Hematopoietic multipotent progenitor cell (in vitro differentiated cells): Measurements from ENCODE around the gene PPOX. TPM values are rescaled to one million over a fixed set of nuclear protein-coding genes. Genes with fewer than 3 reads are reported as not detected.
A peak's percentile ranks its signal among the peaks of the same experiment; 100 is the strongest.

ENCODE experiments used
- DNase-seq, 3 donors: peaks; one replicate each; pipeline ENCODE4 v3.0.0-alpha.2; 2011 to 2015; ENCODE audit warnings: low read depth in 2 of 3, low spot score in 2 of 3
- total RNA-seq: library from RNA; depleted of rRNA; stranded (reverse); fragments of >200 nt; gene quantifications from one replicate; pipeline ENCODE4 v1.2.3, GENCODE V29; 2012

Gene PPOX
- total RNA-seq, 1 donor: 29.9 TPM

- DNase-seq: no peak
Observed at GRCh38 chr1:161196111-161196510, 29.9 kb downstream of the PPOX start.

- DNase-seq: no peak
Observed at GRCh38 chr1:161196521-161197451, 30.6 kb downstream of the PPOX start.

DNA sequence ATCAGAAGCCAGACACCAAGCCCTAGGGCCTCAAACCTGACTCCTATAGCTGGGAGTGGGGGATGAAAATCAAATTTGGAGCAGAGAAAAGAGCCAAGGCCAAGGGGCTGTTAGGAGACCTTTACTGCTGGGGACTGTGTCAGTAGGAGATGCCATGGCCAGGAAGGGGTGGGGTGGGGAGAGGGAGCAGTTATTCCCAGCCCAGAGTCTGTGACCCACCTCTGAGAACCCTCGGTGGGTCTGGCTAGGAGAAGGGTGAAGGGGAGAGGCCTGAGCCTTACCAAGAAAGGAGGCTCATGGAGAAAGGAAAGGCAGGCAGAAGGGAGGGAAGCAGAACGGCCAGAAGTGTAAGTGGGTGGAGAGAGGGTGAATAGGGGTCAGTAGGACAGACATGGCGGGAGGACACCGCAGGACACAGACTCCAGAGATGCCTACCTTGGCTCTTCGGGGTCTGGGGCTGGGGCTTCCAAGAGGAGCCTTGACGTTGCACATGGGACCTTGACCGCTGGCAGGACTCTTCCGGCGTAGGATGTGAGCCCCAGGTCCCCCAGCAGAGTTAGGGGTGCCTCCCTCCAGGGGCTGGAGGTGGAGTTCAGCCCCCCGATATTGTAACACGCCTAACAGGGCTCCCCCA, 31.5 kb downstream of the PPOX start:
- no peak for DNase-seq

- DNase-seq: no peak
Observed at GRCh38 chr1:161198194-161198896, 32.1 kb downstream of the PPOX start.

DNA sequence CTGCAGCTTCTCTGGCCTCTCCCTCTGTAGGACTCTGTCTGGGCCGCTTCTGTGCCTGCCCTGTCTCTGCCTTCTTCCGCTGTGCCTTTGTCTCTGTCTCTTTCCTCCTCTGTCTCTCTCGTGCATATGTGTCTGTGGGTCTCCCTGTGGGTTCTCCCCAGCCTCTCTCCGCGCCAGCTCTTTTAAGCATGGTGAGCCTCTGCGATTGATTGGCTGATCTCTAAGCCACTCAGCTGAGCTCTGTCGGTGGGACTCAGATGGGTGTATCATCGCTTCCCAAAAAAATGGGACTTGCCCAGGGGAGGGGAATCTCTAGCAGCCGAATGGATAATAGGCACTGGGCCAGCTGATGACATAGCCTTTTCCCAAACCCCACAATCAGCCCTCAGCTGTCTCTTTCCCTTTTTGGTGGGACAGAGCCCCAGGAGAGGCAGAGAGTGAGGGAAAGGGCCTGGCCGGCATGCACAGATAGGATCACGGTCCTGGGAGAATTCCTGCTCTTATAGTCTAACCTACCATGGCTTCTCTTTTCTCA, 32.7 kb downstream of the PPOX start, which contains the start of gene ADAMTS4:
Gene ADAMTS4, minus strand, starts transcription at position 158 of the 535 bp plus-strand sequence. CDS start 427 bp downstream, outside the sequence.
- no peak for DNase-seq

DNA sequence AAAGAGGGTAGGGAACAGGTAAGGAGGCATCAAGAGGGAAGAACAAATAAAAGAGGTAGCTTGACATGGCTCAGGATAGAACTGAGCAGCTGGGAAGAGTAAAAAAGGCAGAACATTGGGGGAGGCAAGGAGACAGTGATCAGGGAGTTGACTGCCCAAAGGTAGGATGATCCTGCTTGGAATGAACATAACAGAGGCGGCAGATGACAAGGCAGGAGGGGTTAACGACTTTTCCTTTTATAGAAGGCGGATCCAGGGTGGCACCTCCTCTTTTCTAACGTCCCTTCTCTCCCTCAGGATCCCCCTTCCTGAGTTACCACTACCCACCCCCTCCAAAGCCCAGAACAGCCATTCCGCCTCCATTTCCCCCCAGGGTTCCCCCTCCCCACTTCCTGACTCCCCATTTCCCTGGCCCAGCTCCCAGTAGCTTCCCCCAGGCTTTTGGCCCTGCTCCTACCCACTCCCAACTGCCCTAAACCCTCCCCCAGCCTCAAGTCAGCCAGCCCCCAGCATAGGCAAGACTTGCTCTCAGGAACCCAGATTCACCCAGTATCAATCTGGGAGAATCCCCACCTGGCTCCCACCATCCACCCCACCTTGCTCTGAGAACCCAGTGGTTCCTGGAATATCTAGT, 33.4 kb downstream of the PPOX start:
- no peak for DNase-seq

DNA sequence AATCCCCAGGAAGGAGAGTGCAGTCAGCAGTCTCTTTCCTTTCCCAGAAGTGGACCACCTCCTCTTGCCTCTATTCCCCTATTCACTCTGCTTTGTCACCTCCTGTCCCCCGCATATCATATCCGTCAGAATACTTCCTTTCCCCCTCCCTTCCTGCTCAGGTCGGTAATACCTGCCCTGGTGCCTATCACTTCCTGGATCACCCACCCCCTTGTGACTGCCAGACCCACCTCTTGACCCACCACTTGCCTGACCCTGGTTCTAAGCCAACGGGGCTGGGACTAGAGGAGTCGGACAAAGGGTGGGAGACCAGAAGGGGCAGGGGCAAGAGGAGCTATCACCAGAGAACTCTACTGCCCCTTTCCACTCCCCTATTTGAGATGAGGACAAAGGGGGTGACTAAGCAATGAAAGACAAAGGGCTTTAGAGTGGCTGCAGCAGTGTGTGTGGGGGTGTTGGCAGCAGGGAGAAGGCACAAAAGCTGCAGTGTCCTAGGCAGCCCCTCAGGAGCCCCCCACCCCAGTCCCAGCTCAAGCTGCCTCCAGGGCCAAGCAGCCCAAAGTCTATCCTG, 34.3 kb downstream of the PPOX start:
- DNase-seq: no peak

DNA sequence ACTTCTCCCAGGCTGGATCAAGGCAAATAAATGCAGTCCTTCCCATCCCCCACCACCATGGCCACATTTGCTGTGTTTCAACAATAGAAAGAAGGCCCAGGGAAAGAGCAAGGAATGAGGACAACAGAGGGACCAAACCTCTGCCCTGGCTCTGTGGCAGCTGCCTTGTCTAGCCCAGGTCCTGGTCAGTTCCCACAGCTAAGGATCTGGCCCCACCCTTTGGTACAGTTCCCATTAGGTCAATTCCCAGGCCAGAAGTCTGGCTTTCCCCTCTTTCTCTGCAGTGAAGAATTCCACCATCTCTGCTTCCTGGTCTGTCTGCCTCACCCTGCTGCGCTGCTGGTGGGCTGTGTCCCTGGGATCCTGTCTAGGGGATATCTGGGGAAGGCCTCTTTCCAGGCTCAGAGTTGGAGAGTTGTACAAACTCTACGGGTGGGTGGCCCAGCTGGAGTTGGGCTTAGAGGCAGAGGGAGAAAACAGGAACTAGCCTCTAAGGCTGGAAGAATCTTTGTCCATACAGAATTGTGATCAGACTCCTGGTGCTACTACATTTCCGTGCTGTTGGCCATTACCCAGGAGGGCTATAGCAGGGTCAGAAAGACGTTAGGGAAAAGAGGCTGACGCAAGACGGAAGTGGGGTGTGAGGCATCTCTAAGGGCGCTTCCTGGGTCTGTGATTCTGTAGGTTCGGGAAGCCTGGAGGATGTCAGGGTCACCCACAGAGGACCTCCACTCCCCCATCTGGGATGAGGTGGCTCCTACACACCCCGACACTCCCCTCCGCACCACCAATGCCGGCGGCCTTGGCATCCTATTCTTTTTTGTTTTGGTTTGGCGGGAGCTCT, 35.0 kb downstream of the PPOX start:
- no peak for DNase-seq

DNA sequence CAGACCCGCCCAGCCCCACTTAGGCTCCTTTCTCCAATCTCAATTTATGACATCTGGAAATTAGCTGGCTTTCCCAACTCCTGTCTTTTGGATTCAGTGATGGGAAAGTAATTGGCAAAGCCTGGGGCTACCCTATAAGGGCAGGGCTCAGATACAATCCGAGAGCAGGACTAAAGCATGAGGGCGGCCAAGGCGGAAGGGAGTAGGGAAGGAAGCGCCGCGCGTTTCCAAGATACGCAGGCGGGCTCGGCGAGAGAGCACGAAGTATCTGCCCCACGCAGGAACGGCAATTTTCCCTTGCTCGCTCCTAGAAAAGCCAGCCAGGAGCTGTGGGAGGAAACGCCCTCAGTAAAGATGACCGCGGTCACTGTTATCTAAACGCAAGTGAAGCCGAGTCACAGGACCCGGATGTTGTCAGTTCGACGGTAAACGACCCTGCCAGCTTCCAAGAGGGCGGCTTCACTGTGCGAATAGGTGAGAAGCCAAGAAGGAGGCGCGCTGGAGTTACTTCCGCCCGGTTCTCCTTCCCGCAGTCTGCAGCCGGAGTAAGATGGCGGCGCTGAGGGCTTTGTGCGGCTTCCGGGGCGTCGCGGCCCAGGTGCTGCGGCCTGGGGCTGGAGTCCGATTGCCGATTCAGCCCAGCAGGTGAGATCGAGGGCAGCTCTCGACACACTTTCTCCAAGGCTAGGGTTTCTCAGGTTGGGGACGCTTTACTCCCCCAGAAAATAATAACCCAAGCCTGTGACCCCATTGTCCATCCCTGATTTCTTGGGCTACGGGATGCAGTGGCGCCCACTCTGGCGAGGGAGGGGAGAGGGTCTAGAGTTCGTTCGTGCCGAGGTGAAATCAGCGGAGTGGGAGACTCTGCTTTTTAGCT, 35.8 kb downstream of the PPOX start, which contains the start of gene NDUFS2:
Gene NDUFS2, plus strand, starts transcription at position 532 of the 877 bp plus-strand sequence. Its CDS starts 19 bp downstream, at position 551.
- peak; percentile 83 to 98 (median 98) for DNase-seq

DNA sequence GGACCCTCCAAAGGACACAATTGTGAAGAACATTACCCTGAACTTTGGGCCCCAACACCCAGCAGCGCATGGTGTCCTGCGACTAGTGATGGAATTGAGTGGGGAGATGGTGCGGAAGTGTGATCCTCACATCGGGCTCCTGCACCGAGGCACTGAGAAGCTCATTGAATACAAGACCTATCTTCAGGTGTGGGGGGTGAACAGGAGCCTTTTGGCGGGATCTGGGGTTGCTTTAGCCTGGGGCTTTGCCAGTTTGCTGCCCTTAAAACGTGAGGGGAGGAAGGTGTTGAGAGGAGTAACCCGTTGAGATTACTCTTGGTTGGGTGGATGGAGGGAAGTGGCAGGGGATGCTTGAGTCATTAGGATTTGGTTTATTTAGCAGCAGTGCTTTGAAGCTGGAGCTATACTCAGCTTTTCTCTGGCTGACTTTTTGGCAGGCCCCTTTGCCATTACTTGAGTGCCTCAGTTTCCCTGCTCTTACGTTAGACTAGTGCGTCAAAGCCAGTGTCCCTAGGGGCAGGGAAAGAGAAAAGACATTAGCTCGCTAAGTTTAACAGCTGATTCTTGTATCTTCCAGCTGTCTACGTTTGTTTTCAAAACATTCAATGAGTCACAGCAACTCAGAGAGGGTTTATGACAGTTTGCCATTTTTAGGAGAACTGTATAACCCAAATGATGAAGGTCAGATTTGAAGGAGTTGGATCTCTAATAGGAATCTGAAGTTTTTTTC, 40.4 kb downstream of the PPOX start:
- DNase-seq: no peak

DNA sequence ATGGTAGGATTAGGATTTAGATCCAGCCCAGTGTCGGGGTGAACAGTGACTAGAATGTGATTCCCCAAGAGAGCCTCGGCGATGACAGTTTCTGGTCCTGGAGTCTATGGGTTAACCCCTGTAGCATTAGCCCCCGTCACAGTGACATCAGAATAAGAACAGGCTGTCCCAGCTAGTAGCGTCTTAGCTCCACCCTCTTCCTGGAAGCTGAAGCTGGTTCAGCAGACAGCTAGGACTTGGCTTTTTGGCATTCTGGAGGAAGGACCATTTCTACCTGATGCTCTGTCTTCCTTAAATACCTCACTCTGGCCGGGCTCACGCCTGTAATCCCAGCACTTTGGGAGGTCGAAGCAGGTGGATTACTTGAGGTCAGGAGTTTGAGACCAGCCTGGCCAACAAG, 40.9 kb downstream of the PPOX start:
- no peak for DNase-seq

GRCh38 chr1:161209790-161210409, 43.7 kb downstream of the PPOX start:
- peak in 2 of 3 donors; percentile 78 to 89 for DNase-seq

- DNase-seq: no peak
Observed at GRCh38 chr1:161214369-161214768, 48.1 kb downstream of the PPOX start.

DNA sequence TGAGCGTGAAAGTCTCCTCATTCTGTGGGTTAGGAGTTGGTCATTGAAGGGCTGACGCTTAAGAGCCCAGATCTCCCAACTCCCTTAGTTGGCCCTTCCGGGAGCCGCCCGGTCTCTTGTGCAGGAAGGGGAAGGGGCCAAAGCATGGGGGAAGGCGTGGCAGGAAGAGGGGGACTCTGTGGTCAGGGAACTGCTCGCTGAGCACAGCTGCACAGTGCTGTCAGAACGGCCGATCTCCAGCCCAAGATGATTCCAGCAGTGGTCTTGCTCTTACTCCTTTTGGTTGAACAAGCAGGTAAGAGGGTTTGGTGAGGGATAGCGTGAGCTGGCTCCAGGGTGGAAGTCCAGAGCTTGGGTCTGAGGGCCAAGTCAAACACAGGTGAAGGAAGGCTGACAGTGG, 48.9 kb downstream of the PPOX start, which contains the start of gene FCER1G:
Gene FCER1G, plus strand, starts transcription at position 220 of the 400 bp plus-strand sequence. Its CDS starts 27 bp downstream, at position 247.
- peak in 1 of 3 donors; percentile 42 for DNase-seq

DNA sequence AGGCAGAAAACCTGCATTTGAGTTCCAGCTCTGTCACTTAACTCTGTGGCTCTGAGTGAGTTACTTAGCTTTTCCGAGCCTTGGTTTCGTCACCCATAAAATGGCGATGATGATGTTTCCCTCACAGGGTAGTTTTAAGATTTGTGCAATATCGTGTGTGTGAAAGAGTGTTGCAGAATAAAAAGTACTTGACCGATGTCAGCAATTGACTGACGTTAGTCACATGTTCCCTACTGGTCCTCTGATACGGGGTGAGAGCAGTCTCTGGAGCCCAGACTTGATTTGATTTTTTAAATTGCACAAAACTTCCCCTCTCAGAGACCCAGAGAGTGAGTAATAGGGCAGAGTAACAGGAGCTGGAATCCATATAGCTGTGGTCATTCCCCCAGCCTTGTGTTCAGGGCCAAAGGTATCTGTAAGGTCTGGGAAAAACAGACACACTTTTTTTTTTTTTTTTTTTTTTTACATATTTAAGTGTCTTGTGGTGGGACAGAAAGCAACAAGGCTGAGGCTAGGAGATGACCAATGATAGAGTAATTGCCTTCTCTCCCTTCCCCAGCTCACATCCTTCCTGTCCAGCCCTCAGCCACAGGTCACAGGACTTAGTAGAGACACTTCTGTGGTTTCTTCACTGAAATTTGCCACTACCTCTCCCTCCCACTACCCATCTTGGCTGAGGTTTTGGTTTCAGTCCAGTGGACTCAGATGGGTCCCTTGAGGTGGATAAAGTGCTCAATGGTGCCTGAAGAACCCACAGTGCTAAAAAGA, 50.9 kb downstream of the PPOX start:
- no peak for DNase-seq

DNA sequence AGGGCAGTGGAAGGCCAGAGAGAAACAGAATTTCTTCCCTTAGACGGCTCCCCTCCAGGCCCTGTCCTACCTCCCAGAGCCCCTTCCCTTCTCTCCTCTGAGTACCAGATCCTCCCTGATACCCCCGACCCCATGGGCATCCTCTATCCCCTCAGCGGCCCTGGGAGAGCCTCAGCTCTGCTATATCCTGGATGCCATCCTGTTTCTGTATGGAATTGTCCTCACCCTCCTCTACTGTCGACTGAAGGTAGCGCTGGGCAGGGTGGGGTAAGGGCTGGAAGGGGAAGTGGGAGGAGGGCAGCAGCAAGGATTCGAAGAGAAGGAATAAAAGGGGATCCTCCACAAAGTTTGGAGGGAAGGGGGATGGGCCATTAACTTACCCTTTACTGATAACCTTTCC, 51.6 kb downstream of the PPOX start:
- no peak for DNase-seq
